ENCODE data around the gene PEG3. TPM values are rescaled to one million over a fixed set of nuclear protein-coding genes. Genes with fewer than 3 reads are reported as not detected.

The PEG3 gene
- total and polyA plus RNA-seq, 2 donors (not counting 1 experiment from before 2014, with no cell fraction given), result 0.01 TPM; not detected in 1

DNA sequence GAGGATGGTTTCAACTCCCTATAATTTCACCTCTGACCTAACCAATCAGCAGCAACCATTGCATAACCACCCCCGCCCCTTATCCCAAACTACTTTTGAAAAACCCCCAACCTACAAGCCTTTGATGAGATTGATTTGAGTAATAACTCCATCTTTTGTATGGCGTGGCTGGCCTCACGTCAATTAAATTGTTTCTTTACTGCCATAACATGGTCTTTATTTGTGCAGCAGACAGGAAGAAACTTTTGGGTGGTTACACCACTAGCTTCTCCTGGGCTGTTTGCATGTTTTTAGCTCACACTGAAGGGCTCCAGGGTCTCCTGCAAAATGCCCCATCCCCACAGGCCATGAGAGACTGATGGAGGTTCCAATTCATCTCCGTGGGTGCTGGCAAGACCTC lies 34.0 kb upstream of the PEG3 start:
- H3K4me3 Mint-ChIP-seq, result no peak overlapping the region
- no peak for ATAC-seq (ENCODE audit: low read depth)
- no peak overlapping the region for H2AFZ ChIP-seq (ENCODE audit: insufficient read depth, low read depth, low read length, poor library complexity, severe bottlenecking)
- H3K27ac ChIP-seq (ENCODE audit: low read length in 2 of 2), result no peak overlapping the region
- H3K36me3 ChIP-seq (replicated peaks in 1 of 2; ENCODE audit: control extremely low read depth in 1 of 2, control insufficient read depth in 1 of 2, extremely low read depth in 1 of 2, insufficient read depth in 2 of 2, low read length in 1 of 2), result no peaks in the 10 kb centered on the region
- H3K27me3 ChIP-seq (replicated peaks in 1 of 4; ENCODE audit: control extremely low read depth in 1 of 4, control insufficient read depth in 3 of 4, insufficient read depth in 4 of 4, low read length in 3 of 4), result no peaks in the 10 kb centered on the region
- 75% methylated on average over 1 of the region's 4 CpGs for WGBS (ENCODE audit: insufficient coverage)
- H3K9me3 Mint-ChIP-seq (ENCODE audit: insufficient read depth), result peaks cover 23% of the 10 kb centered on the region
- H3K4me2 ChIP-seq (replicated peaks; ENCODE audit: low read depth, low read length, poor library complexity, severe bottlenecking), result no peak overlapping the region
- H3K4me3 ChIP-seq (ENCODE audit: control extremely low read depth in 1 of 5, extremely low read depth in 1 of 5, insufficient read depth in 1 of 5, low read depth in 2 of 5, low read length in 4 of 5), result no peak overlapping the region
- no peak overlapping the region for H3K27ac Mint-ChIP-seq
- H3K4me1 ChIP-seq (ENCODE audit: control insufficient read depth in 2 of 2, insufficient read depth in 2 of 2, low read length in 2 of 2), result no peaks in the 10 kb centered on the region
- intact Hi-C loops (cut with micrococcal nuclease), result no loop called here
- TF ChIP-seq, protein P1, sequence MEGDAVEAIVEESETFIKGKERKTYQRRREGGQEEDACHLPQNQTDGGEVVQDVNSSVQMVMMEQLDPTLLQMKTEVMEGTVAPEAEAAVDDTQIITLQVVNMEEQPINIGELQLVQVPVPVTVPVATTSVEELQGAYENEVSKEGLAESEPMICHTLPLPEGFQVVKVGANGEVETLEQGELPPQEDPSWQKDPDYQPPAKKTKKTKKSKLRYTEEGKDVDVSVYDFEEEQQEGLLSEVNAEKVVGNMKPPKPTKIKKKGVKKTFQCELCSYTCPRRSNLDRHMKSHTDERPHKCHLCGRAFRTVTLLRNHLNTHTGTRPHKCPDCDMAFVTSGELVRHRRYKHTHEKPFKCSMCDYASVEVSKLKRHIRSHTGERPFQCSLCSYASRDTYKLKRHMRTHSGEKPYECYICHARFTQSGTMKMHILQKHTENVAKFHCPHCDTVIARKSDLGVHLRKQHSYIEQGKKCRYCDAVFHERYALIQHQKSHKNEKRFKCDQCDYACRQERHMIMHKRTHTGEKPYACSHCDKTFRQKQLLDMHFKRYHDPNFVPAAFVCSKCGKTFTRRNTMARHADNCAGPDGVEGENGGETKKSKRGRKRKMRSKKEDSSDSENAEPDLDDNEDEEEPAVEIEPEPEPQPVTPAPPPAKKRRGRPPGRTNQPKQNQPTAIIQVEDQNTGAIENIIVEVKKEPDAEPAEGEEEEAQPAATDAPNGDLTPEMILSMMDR (IDR thresholded peaks at IDR 0.05), result no peak
- TF ChIP-seq EZH2 (IDR thresholded peaks at IDR 0.05; ENCODE audit: borderline replicate concordance, insufficient read depth, low read depth, low read length, poor library complexity, severe bottlenecking), result no peak
- CTCF ChIA-PET, result no interaction called here
- H3K79me2 ChIP-seq (ENCODE audit: control insufficient read depth, insufficient read depth, low read length), result no peaks in the 10 kb centered on the region
- no peaks in the 10 kb centered on the region for H4K20me1 ChIP-seq (ENCODE audit: control insufficient read depth, insufficient read depth, low read length, poor library complexity, severe bottlenecking)
- no peaks in the 10 kb centered on the region for H3K4me1 Mint-ChIP-seq
- POLR2A ChIA-PET, result no interaction called here
- no peak overlapping the region for H3K9ac ChIP-seq (ENCODE audit: low read length)
- no peak for DNase-seq
- no peaks in the 10 kb centered on the region for H3K27me3 Mint-ChIP-seq
- H3K9me3 ChIP-seq (ENCODE audit: control extremely low read depth in 1 of 3, control insufficient read depth in 2 of 3, insufficient read depth in 1 of 3, low read length in 2 of 3), result peaks cover 0 to 54% (median 13%) of the 10 kb centered on the region in 3 donors

DNA sequence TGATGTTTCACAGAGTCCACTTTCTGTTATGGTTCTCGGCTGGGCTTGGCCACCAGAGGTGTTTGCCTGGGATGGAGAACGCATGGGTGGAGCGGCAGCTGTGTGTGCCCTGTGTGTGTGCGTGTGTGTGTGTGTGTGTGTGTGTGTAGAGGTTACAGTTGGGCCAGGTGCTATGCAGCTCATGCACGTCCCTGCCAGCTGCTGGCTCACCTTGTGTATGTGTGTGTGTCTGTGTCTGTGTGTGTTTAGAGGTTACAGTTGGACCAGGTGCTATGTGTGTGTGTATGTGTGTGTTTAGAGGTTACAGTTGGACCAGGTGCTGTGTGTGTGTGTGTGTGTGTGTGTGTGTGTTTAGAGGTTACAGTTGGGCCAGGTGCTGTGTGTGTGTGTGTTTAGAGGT lies 33.0 kb upstream of the PEG3 start:
- Histone ChIP-seq H2AFZ (ENCODE audit: insufficient read depth, low read depth, low read length, poor library complexity, severe bottlenecking) (no peak overlapping the region), H3K36me3 (replicated peaks in 1 of 2; ENCODE audit: control extremely low read depth in 1 of 2, control insufficient read depth in 1 of 2, extremely low read depth in 1 of 2, insufficient read depth in 2 of 2, low read length in 1 of 2) (no peaks in the 10 kb centered on the region), H4K20me1 (ENCODE audit: control insufficient read depth, insufficient read depth, low read length, poor library complexity, severe bottlenecking) (no peaks in the 10 kb centered on the region), H3K4me1 (ENCODE audit: control insufficient read depth in 2 of 2, insufficient read depth in 2 of 2, low read length in 2 of 2) (no peaks in the 10 kb centered on the region), H3K27ac (ENCODE audit: low read length in 2 of 2) (no peak overlapping the region), H3K4me2 (replicated peaks; ENCODE audit: low read depth, low read length, poor library complexity, severe bottlenecking) (no peak overlapping the region), H3K9me3 (ENCODE audit: control extremely low read depth in 1 of 3, control insufficient read depth in 2 of 3, insufficient read depth in 1 of 3, low read length in 2 of 3) (peaks cover 0 to 59% (median 13%) of the 10 kb centered on the region in 3 donors), H3K79me2 (ENCODE audit: control insufficient read depth, insufficient read depth, low read length) (no peaks in the 10 kb centered on the region), H3K27me3 (replicated peaks in 1 of 4; ENCODE audit: control extremely low read depth in 1 of 4, control insufficient read depth in 3 of 4, insufficient read depth in 4 of 4, low read length in 3 of 4) (no peaks in the 10 kb centered on the region), H3K9ac (ENCODE audit: low read length) (no peak overlapping the region), H3K4me3 (ENCODE audit: control extremely low read depth in 1 of 5, extremely low read depth in 1 of 5, insufficient read depth in 1 of 5, low read depth in 2 of 5, low read length in 4 of 5) (no peak overlapping the region)
- 87% methylated on average over 5 of the region's 5 CpGs for WGBS (ENCODE audit: insufficient coverage)
- no peak overlapping the region for H3K27ac Mint-ChIP-seq
- TF ChIP-seq, protein P1 (IDR thresholded peaks at IDR 0.05), result no peak
- no peak for TF ChIP-seq EZH2 (IDR thresholded peaks at IDR 0.05; ENCODE audit: borderline replicate concordance, insufficient read depth, low read depth, low read length, poor library complexity, severe bottlenecking)
- H3K9me3 Mint-ChIP-seq (ENCODE audit: insufficient read depth), result peaks cover 23% of the 10 kb centered on the region
- H3K4me3 Mint-ChIP-seq, result no peak overlapping the region
- H3K27me3 Mint-ChIP-seq, result no peaks in the 10 kb centered on the region
- CTCF ChIA-PET, result interaction anchor here (1.0 kb wide), 1 partner anchor 13 kb away, joined by 3 read pairs; no protein-coding TSS in a partner anchor
- intact Hi-C loops (cut with micrococcal nuclease), result no loop called here
- no peak for ATAC-seq (ENCODE audit: low read depth)
- POLR2A ChIA-PET, result no interaction called here
- no peaks in the 10 kb centered on the region for H3K4me1 Mint-ChIP-seq
- DNase-seq, result no peak

Data from B cell (primary cell).